ENCODE results near the gene WRAP73. TPM values are rescaled to one million over a fixed set of nuclear protein-coding genes. Genes with fewer than 3 reads are reported as not detected.

WRAP73 gene
- total RNA-seq, 1 donor from 2014 or later, result 15.5 TPM

- H3K27me3 Mint-ChIP-seq (ENCODE audit: low read depth), result no peaks in the 10 kb centered on the region
- no peak for TF ChIP-seq CTCF (IDR thresholded peaks at IDR 0.05)
- H3K9me3 Mint-ChIP-seq (ENCODE audit: low read depth), result no peaks in the 10 kb centered on the region
- no peak for DNase-seq (ENCODE audit: low spot score)
- H3K27ac Mint-ChIP-seq (ENCODE audit: unreplicated experiment), result no peak overlapping the region
- H3K36me3 Mint-ChIP-seq (ENCODE audit: low read depth), result peaks cover 14% of the 10 kb centered on the region
- no peak overlapping the region for H3K4me3 Mint-ChIP-seq (ENCODE audit: unreplicated experiment)
- H3K4me1 Mint-ChIP-seq (ENCODE audit: low read depth), result peaks cover 12% of the 10 kb centered on the region
These were observed 5.6 kb downstream of the WRAP73 start for GRCh38 chr1:3644273-3644672.

GRCh38 chr1:3642919-3643675 is 6.8 kb downstream of the WRAP73 start:
- Mint-ChIP-seq H3K27me3 (ENCODE audit: low read depth) (no peaks in the 10 kb centered on the region), H3K4me3 (ENCODE audit: unreplicated experiment) (no peak overlapping the region), H3K4me1 (ENCODE audit: low read depth) (peaks cover under 1% of the 10 kb centered on the region), H3K36me3 (ENCODE audit: low read depth) (peaks cover 17% of the 10 kb centered on the region), H3K27ac (ENCODE audit: unreplicated experiment) (no peak overlapping the region), H3K9me3 (ENCODE audit: low read depth) (no peaks in the 10 kb centered on the region)
- DNase-seq (ENCODE audit: low spot score), result peak; percentile 76
- no peak for TF ChIP-seq CTCF (IDR thresholded peaks at IDR 0.05)

- no peak overlapping the region for H3K27ac Mint-ChIP-seq (ENCODE audit: unreplicated experiment)
- H3K27me3 Mint-ChIP-seq (ENCODE audit: low read depth), result no peaks in the 10 kb centered on the region
- TF ChIP-seq CTCF (IDR thresholded peaks at IDR 0.05), result no peak
- H3K36me3 Mint-ChIP-seq (ENCODE audit: low read depth), result peaks cover 22% of the 10 kb centered on the region
- no peaks in the 10 kb centered on the region for H3K9me3 Mint-ChIP-seq (ENCODE audit: low read depth)
- no peaks in the 10 kb centered on the region for H3K4me1 Mint-ChIP-seq (ENCODE audit: low read depth)
- no peak for DNase-seq (ENCODE audit: low spot score)
- no peak overlapping the region for H3K4me3 Mint-ChIP-seq (ENCODE audit: unreplicated experiment)
These were observed 8.1 kb downstream of the WRAP73 start for GRCh38 chr1:3641816-3642215.

- Mint-ChIP-seq H3K4me3 (ENCODE audit: unreplicated experiment) (no peak overlapping the region), H3K4me1 (ENCODE audit: low read depth) (no peaks in the 10 kb centered on the region), H3K36me3 (ENCODE audit: low read depth) (peaks cover 25% of the 10 kb centered on the region), H3K9me3 (ENCODE audit: low read depth) (no peaks in the 10 kb centered on the region), H3K27me3 (ENCODE audit: low read depth) (no peaks in the 10 kb centered on the region), H3K27ac (ENCODE audit: unreplicated experiment) (no peak overlapping the region)
- DNase-seq (ENCODE audit: low spot score), result peak; percentile 81
- TF ChIP-seq CTCF (IDR thresholded peaks at IDR 0.05), result no peak
These were observed 8.7 kb downstream of the WRAP73 start for GRCh38 chr1:3641046-3641760.

- H3K27ac Mint-ChIP-seq (ENCODE audit: unreplicated experiment), result no peak overlapping the region
- H3K4me1 Mint-ChIP-seq (ENCODE audit: low read depth), result no peaks in the 10 kb centered on the region
- DNase-seq (ENCODE audit: low spot score), result peak; percentile 79
- H3K27me3 Mint-ChIP-seq (ENCODE audit: low read depth), result no peaks in the 10 kb centered on the region
- no peak overlapping the region for H3K4me3 Mint-ChIP-seq (ENCODE audit: unreplicated experiment)
- H3K9me3 Mint-ChIP-seq (ENCODE audit: low read depth), result no peaks in the 10 kb centered on the region
- H3K36me3 Mint-ChIP-seq (ENCODE audit: low read depth), result peaks cover 27% of the 10 kb centered on the region
- TF ChIP-seq CTCF (IDR thresholded peaks at IDR 0.05), result no peak
These were observed 9.6 kb downstream of the WRAP73 start for GRCh38 chr1:3640121-3640837.
